Measurements from ENCODE around the gene KCND1.

DNA sequence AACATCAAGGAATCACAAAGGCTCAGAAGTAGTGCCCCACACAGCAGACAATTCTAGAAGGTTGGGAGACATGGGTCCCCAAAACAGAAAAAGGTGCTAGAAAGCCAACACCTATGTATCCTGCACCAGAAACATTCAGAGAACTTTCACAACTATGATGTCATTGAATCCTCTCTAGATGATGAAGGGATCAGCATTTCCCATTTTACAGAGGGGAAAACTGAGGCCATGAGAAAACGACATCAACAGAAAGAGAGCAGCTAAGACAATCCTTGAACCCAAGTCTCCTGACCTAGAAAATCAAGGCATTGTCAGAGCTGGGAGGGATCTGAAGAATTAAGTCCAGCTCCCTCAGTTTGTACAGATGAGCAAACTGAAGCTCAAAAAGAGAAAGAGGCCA, 3.3 kb downstream of the KCND1 start:
- TF ChIP-seq, protein P1, sequence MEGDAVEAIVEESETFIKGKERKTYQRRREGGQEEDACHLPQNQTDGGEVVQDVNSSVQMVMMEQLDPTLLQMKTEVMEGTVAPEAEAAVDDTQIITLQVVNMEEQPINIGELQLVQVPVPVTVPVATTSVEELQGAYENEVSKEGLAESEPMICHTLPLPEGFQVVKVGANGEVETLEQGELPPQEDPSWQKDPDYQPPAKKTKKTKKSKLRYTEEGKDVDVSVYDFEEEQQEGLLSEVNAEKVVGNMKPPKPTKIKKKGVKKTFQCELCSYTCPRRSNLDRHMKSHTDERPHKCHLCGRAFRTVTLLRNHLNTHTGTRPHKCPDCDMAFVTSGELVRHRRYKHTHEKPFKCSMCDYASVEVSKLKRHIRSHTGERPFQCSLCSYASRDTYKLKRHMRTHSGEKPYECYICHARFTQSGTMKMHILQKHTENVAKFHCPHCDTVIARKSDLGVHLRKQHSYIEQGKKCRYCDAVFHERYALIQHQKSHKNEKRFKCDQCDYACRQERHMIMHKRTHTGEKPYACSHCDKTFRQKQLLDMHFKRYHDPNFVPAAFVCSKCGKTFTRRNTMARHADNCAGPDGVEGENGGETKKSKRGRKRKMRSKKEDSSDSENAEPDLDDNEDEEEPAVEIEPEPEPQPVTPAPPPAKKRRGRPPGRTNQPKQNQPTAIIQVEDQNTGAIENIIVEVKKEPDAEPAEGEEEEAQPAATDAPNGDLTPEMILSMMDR (IDR thresholded peaks at IDR 0.05): no peak
- no peak for TF ChIP-seq ZFX (IDR thresholded peaks at IDR 0.05; ENCODE audit: borderline replicate concordance)

Data from 22Rv1 (cell line).